Lower lobe of right lung (tissue), 2 donors: Measurements from ENCODE around the gene BCAR1. TPM values are rescaled to one million over a fixed set of nuclear protein-coding genes. Genes with fewer than 3 reads are reported as not detected.
"Not testable (repeated sequence)": the region's sequence is repeated elsewhere in the genome, so short reads cannot be mapped to it uniquely, and the experiment has no call there.

Source experiments
- ATAC-seq, 2 donors: fragments of 200-7000 bp; cut with Tn5 transposase; one replicate each; pipeline ENCODE4 v1.9.1; 2020 to 2022; ENCODE audit warnings: mild to moderate bottlenecking in 2 of 2, moderate library complexity in 2 of 2
- DNase-seq: peaks from one replicate; pipeline ENCODE4 v3.0.0-alpha.2; 2020
- H3K27ac ChIP-seq: fragments of 200-600 bp; one replicate; pipeline ENCODE4 v1.8.0; 2022
- H3K27me3 ChIP-seq: fragments of 200-600 bp; one replicate; pipeline ENCODE4 v1.8.0; 2022; ENCODE audit warnings: low read depth
- H3K36me3 ChIP-seq: fragments of 200-600 bp; one replicate; pipeline ENCODE4 v1.8.0; 2022; ENCODE audit warnings: mild to moderate bottlenecking
- H3K4me1 ChIP-seq: fragments of 200-600 bp; one replicate; pipeline ENCODE4 v1.8.0; 2022
- H3K4me3 ChIP-seq: fragments of 200-600 bp; one replicate; pipeline ENCODE4 v1.8.0; 2022; ENCODE audit warnings: mild to moderate bottlenecking
- H3K9me3 ChIP-seq: fragments of 200-600 bp; one replicate; pipeline ENCODE4 v1.8.0; 2022
- intact Hi-C: fragments of 100-400 bp; cut with DNase I; formaldehyde crosslinking; loops from one replicate; pipeline ENCODE4 v1.11.0; 2022
- total RNA-seq: library from RNA; stranded (reverse); fragmentation: NEBNext Ultra II Directional; extraction: Animal tissue kit (Norgen Biotek cat#: 25700); gene quantifications from one replicate; pipeline ENCODE4 v1.2.1, GENCODE V29; 2021
- TF ChIP-seq, protein P1 (sequence below): fragments of 200-600 bp; IDR thresholded peaks from one replicate; pipeline ENCODE4 v1.8.0; 2022; ENCODE audit warnings: antibody characterized with exemption, mild to moderate bottlenecking
- donor health status: DM: no; HTN: yes; CAD: no; lungs with severe emphysema.

Gene BCAR1
- total RNA-seq, 1 donor from 2014 or later = 65.1 TPM

DNA sequence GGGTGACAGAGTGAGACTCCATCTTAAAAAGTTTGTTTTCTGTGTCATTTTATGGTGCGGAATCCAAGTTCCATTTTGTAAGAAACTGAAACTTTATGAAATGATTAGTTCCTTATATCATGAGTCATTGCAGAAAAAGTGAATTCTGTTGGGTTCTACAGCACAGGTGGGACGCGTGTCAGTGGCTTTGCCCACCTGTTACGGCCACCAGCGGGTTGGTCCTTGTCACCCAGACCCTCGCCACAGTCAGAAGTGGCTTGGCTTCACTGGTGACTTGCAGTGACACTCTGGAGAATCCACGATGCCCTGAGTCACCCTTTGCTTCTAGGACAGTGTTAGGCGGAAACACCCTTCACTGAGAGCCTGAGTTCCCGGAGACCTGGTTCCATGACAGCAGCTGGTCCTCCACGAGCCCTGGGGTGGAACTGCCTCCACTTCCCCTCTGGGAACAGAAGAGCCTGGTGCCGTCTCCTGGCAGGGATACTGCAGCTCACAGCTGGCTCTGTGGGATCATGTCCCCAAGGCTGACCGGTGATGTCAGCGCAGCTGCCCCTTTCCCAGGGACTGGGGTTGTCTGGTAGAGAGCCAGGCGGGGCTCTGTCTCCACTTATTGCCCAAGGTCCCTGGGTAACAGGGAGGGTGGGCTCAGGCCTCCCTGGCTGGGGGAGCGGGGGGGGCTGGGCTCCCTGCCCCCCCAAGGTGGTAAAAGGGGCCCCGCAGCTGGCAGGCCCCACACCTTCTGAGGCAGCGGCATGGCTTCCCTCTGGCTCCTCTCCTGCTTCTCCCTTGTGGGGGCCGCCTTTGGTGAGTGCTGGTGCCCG, 33.0 kb downstream of the BCAR1 start, which contains the start of gene CTRB1:
CTRB1 (plus strand) TSS at position 733 of the 821 bp plus-strand sequence; CDS start at position 753, 20 bp downstream.
- H3K9me3 ChIP-seq = no peaks in the 10 kb centered on the region
- H3K27me3 ChIP-seq = no peaks in the 10 kb centered on the region
- intact Hi-C loops = no loop called here
- ATAC-seq (no peak), DNase-seq (no peak)
- H3K4me1 ChIP-seq = peaks cover 7% of the 10 kb centered on the region
- TF ChIP-seq, protein P1, sequence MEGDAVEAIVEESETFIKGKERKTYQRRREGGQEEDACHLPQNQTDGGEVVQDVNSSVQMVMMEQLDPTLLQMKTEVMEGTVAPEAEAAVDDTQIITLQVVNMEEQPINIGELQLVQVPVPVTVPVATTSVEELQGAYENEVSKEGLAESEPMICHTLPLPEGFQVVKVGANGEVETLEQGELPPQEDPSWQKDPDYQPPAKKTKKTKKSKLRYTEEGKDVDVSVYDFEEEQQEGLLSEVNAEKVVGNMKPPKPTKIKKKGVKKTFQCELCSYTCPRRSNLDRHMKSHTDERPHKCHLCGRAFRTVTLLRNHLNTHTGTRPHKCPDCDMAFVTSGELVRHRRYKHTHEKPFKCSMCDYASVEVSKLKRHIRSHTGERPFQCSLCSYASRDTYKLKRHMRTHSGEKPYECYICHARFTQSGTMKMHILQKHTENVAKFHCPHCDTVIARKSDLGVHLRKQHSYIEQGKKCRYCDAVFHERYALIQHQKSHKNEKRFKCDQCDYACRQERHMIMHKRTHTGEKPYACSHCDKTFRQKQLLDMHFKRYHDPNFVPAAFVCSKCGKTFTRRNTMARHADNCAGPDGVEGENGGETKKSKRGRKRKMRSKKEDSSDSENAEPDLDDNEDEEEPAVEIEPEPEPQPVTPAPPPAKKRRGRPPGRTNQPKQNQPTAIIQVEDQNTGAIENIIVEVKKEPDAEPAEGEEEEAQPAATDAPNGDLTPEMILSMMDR = no peak
- no peaks in the 10 kb centered on the region for H3K36me3 ChIP-seq
- peak within 1 kb of the TSS; percentile 22 for H3K4me3 ChIP-seq
- no peak within 1 kb of the TSS for H3K27ac ChIP-seq

GRCh38 chr16:75217389-75217851, 34.0 kb downstream of the BCAR1 start:
- intact Hi-C loops = no loop called here
- ATAC-seq (no peak), DNase-seq (no peak)
- Histone ChIP-seq H3K4me3 (no peak overlapping the region), H3K27ac (no peak overlapping the region), H3K9me3 (no peaks in the 10 kb centered on the region), H3K27me3 (no peaks in the 10 kb centered on the region), H3K4me1 (peaks cover 7% of the 10 kb centered on the region), H3K36me3 (no peaks in the 10 kb centered on the region)
- TF ChIP-seq, protein P1 = no peak

DNA sequence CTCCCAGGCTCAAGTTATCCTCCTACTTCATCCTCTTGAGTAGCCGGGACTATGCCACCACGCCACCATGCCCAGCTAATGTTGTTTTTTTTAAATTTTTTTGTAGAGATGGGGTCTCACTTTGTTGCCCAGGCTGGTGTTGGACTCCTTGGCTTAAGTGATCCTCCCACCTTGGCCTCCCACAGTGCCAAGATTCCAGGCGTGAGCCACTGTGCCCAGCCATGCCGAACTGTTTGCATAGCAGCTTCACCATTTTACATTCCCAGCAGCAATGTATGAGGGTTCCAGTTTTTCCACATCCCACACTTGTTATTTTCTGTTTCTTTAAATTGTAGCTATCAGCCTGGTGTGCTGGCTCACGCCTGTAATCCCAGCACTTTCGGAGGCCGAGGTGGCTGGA, 34.8 kb downstream of the BCAR1 start:
- TF ChIP-seq, protein P1 = no peak
- Histone ChIP-seq H3K27ac (no peak overlapping the region), H3K4me1 (peaks cover 7% of the 10 kb centered on the region), H3K4me3 (no peak overlapping the region), H3K36me3 (no peaks in the 10 kb centered on the region), H3K27me3 (no peaks in the 10 kb centered on the region), H3K9me3 (no peaks in the 10 kb centered on the region)
- ATAC-seq (no peak), DNase-seq (no peak)
- intact Hi-C loops = no loop called here

GRCh38 chr16:75216127-75216526, 35.3 kb downstream of the BCAR1 start:
- TF ChIP-seq, protein P1 = no peak
- Histone ChIP-seq H3K9me3 (no peaks in the 10 kb centered on the region), H3K4me1 (peaks cover 7% of the 10 kb centered on the region), H3K36me3 (no peaks in the 10 kb centered on the region), H3K27me3 (no peaks in the 10 kb centered on the region), H3K27ac (no peak overlapping the region), H3K4me3 (no peak overlapping the region)
- intact Hi-C loops = no loop called here
- ATAC-seq (no peak), DNase-seq (no peak)

DNA sequence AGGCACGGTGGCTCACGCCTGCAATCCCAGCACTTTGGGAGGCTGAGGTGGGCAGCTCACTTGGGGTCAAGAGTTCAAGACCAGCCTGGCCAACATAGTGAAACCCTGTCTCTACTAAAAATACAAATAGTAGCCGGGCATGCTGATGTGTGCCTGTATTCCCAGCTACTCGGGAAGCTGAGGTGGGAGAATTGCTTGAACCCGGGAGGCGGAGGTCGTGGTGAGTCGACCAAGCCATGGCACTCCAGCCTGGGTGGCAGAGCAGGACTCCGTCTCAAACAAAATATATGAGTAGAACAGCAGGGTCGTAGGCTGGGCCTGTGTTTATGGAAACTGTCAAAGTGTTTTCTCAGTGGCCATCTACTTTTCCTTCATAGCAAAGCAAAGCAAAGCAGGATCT, 40.1 kb downstream of the BCAR1 start:
- intact Hi-C loops, H3K4me1 ChIP-seq, H3K4me3 ChIP-seq, DNase-seq, H3K27me3 ChIP-seq, H3K36me3 ChIP-seq, ATAC-seq, H3K9me3 ChIP-seq, H3K27ac ChIP-seq: not testable (repeated sequence)

DNA sequence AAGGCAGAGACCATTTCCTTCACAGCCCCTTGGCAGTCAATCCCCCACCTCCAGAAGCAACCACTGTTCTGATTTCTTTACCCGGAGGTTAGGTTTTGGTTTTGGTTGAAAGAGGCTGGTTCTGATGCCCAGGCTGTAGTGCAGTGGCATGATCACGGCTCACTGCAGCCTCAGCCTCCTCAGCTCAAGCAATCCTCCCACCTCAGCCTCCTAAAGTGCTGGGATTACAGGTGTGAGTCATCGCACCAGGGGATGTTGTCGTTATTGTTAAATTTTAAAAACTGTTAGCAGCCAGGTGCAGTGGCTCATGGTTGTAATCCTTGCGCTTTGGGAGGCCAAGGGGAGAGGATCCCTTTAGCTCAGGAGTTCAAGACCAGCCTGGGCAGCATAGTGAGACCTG, 41.5 kb downstream of the BCAR1 start:
- TF ChIP-seq, protein P1 = no peak
- intact Hi-C loops = no loop called here
- no peak overlapping the region for H3K27ac ChIP-seq
- H3K4me3 ChIP-seq = no peak overlapping the region
- H3K4me1 ChIP-seq = no peaks in the 10 kb centered on the region
- DNase-seq (no peak), ATAC-seq (no peak)
- H3K36me3 ChIP-seq = no peaks in the 10 kb centered on the region
- no peaks in the 10 kb centered on the region for H3K9me3 ChIP-seq
- H3K27me3 ChIP-seq = no peaks in the 10 kb centered on the region

- intact Hi-C loops, H3K4me3 ChIP-seq, H3K27ac ChIP-seq, ATAC-seq, H3K4me1 ChIP-seq, H3K27me3 ChIP-seq, H3K9me3 ChIP-seq, DNase-seq, H3K36me3 ChIP-seq: not testable (repeated sequence)
Observed at GRCh38 chr16:75209514-75209913, 41.9 kb downstream of the BCAR1 start.
